Measurements from ENCODE around the gene BMPR1B. TPM values are rescaled to one million over a fixed set of nuclear protein-coding genes. Genes with fewer than 3 reads are reported as not detected.

BMPR1B gene
- total RNA-seq, 3 donors from 2014 or later (not counting 1 experiment from before 2014, with no cell fraction given): 0.25 TPM; not detected in 2

DNA sequence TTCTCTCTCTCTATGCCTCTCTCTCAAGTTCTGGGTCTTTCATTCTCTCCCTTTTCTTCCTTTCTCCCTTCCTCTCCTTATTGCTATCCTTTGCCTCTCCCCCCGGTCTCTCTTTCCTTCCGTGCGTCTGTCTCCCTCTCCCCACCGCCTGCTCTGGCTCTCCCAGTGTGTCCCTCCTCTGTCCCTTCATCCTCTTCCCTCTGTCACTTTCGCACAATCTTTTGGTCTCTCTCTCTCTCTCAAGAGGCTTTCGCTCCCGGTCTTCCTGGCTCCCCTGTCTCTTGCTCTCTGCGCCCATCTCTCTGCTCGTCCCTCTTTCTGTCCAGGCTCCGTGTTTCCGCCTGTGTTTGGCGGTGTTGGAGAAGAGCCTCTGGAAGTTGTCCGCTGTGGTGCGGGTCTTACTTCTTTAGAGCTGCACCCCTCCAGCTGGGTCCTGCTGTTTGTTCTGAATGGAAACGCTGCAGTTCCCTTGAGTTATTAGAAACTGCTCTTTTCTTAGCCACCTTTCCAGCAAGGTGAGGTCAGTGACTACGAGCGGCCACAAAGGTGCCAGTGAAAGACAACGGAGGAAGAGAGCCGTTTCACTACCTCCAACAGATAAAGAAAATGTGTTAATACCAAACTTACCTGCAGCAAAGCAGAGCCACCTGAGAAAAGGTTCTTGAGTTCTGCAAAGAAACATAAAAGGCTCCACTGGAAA lies 1.1 kb downstream of the BMPR1B start:
- no peak for ATAC-seq
- no peaks in the 10 kb centered on the region for H3K4me1 ChIP-seq (ENCODE audit: control insufficient read depth, insufficient read depth, low read length)
- Mint-ChIP-seq H3K27ac (no peak overlapping the region), H3K9me3 (no peaks in the 10 kb centered on the region), H3K27me3 (ENCODE audit: low read depth in 2 of 2) (peaks cover 54 to 89% of the 10 kb centered on the region in 2 donors), H3K4me3 (peak overlapping the region; percentile 65), H3K4me1 (peaks cover 0 to 7% of the 10 kb centered on the region in 2 donors), H3K36me3 (no peaks in the 10 kb centered on the region)
- peaks cover 20% of the 10 kb centered on the region for H3K27me3 ChIP-seq (ENCODE audit: control insufficient read depth, insufficient read depth, low read length)
- no peak overlapping the region for H3K4me3 ChIP-seq (ENCODE audit: low read length)
- no peak overlapping the region for H3K27ac ChIP-seq (ENCODE audit: low read length)
- no peaks in the 10 kb centered on the region for H3K9me3 ChIP-seq (ENCODE audit: control insufficient read depth, insufficient read depth, low read length)
- TF ChIP-seq CTCF (IDR thresholded peaks at IDR 0.05): no peak
- WGBS (ENCODE audit: insufficient coverage): 54% methylated on average over 18 of the region's 19 CpGs
- intact Hi-C loops (cut with micrococcal nuclease): no loop called here
- no peaks in the 10 kb centered on the region for H3K36me3 ChIP-seq (ENCODE audit: control insufficient read depth, insufficient read depth, low read length)
- no peak for DNase-seq

DNA sequence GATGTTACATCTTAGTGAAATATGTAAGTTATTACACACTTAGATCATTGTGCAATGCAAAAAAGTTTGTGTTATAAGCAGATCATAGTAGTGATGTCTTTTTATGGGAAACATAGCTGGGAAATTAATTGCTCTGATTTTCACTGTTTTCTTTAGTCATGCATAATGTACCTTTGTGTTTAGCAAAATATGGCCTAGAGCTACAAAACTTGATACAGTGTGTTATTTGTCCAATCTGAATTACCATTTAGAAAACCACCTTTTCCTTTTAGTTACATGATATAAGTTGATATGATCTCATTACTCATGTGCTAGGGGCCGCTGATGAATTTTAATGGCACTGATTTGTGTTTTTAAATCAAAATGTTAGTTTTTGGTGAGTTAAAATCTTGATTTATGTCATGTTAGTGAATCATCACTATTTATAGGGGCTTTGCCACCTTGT lies 2.0 kb downstream of the BMPR1B start:
- 77% methylated on average over 1 of the region's 1 CpG for WGBS (ENCODE audit: insufficient coverage)
- H3K4me1 ChIP-seq (ENCODE audit: control insufficient read depth, insufficient read depth, low read length): no peaks in the 10 kb centered on the region
- H3K9me3 Mint-ChIP-seq: no peaks in the 10 kb centered on the region
- H3K27ac Mint-ChIP-seq: no peak overlapping the region
- H3K27ac ChIP-seq (ENCODE audit: low read length): no peak overlapping the region
- peaks cover 20% of the 10 kb centered on the region for H3K27me3 ChIP-seq (ENCODE audit: control insufficient read depth, insufficient read depth, low read length)
- H3K27me3 Mint-ChIP-seq (ENCODE audit: low read depth in 2 of 2): peaks cover 56 to 93% of the 10 kb centered on the region in 2 donors
- peaks cover 0 to 7% of the 10 kb centered on the region in 2 donors for H3K4me1 Mint-ChIP-seq
- H3K36me3 ChIP-seq (ENCODE audit: control insufficient read depth, insufficient read depth, low read length): no peaks in the 10 kb centered on the region
- no peak for DNase-seq
- H3K36me3 Mint-ChIP-seq: no peaks in the 10 kb centered on the region
- no peaks in the 10 kb centered on the region for H3K9me3 ChIP-seq (ENCODE audit: control insufficient read depth, insufficient read depth, low read length)
- no peak for ATAC-seq
- intact Hi-C loops (cut with micrococcal nuclease): no loop called here
- H3K4me3 Mint-ChIP-seq: no peak overlapping the region
- no peak for TF ChIP-seq CTCF (IDR thresholded peaks at IDR 0.05)
- no peak overlapping the region for H3K4me3 ChIP-seq (ENCODE audit: low read length)

DNA sequence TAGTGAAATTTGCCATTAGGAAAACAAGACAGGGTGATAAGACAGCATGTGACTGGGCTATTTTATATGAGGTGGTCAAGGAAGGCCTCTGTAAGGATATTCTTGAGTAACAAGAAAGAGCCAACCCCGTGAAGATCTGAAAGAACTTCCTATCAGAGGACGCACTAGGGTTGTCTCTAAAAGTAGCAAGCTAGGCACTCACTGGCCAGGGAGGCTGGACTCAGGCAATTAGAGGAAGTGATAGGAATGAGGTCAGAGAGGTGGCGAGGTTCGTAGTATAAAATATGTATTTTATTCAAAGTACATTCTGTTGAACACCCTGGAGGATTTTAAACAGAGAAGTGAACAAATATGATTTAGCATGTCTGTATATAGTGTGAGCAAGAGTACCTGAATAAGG lies 4.6 kb downstream of the BMPR1B start:
- intact Hi-C loops (cut with micrococcal nuclease): no loop called here
- no peak for DNase-seq
- no peaks in the 10 kb centered on the region for H3K36me3 ChIP-seq (ENCODE audit: control insufficient read depth, insufficient read depth, low read length)

More for the DNA sequence above, 4.6 kb downstream of the BMPR1B start:
- Mint-ChIP-seq H3K4me1 (peaks cover 0 to 7% of the 10 kb centered on the region in 2 donors), H3K36me3 (no peaks in the 10 kb centered on the region), H3K27me3 (ENCODE audit: low read depth in 2 of 2) (peaks cover 37 to 79% of the 10 kb centered on the region in 2 donors), H3K4me3 (no peak overlapping the region), H3K27ac (no peak overlapping the region), H3K9me3 (no peaks in the 10 kb centered on the region)
- ATAC-seq: no peak
- H3K4me3 ChIP-seq (ENCODE audit: low read length): no peak overlapping the region
- no peaks in the 10 kb centered on the region for H3K9me3 ChIP-seq (ENCODE audit: control insufficient read depth, insufficient read depth, low read length)
- H3K27me3 ChIP-seq (ENCODE audit: control insufficient read depth, insufficient read depth, low read length): peaks cover 14% of the 10 kb centered on the region
- TF ChIP-seq CTCF (IDR thresholded peaks at IDR 0.05): no peak
- H3K27ac ChIP-seq (ENCODE audit: low read length): no peak overlapping the region
- WGBS (ENCODE audit: insufficient coverage): 79% methylated on average over 4 of the region's 4 CpGs
- no peaks in the 10 kb centered on the region for H3K4me1 ChIP-seq (ENCODE audit: control insufficient read depth, insufficient read depth, low read length)

Data from natural killer cell (primary cell).